ENCODE results near the gene FXYD7. TPM values are rescaled to one million over a fixed set of nuclear protein-coding genes. Genes with fewer than 3 reads are reported as not detected.

Gene FXYD7
- total RNA-seq, 1 donor: not detected

DNA sequence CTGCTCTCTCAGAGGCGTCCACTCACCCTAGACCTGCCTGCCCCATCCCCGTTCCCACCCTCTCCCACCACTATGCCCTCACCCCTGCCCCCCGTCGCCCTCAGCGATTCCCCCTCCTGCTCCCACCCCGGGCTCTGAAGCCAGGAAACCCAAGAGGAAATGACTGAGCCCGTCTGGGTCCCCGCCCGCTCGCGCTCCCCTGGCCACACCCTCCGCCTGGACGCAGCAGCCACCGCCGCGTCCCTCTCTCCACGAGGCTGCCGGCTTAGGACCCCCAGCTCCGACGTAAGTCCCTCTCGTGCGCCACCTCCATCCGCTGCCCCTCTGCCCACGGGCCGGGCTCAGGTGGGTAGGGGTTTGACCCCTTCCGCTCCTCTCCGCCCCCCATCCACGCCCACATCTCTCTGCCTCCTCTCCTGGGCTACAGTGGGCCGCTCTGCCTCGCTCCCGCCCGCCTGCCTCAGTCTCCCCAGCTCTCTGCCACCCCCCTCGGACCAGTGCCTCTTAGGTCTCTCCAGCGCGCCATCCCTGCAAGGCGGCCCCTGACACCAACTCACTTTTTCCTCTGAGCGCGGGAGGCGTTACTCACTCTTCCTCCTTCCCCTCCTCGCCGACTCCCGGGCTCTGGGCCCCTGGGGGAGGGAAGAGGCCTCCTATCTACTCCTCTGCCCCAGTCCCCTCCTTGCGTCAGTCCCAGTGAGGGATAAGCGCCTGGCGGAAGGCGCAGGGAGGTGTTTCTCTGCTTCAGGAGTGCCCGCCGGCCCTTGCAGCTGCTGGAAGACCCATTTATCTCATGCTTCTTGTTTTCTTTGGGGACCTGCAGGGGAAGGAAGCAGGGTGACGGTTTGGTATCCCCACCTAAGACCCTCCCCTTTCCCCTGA, 11.7 kb downstream of the FXYD7 start, which contains the start of gene FXYD5:
Gene FXYD5, plus strand, starts transcription at position 211 of the 882 bp plus-strand sequence. CDS start 816 bp downstream, outside the sequence.
- DNase-seq (ENCODE audit: low read depth): peak; percentile 72
- TF ChIP-seq, protein P1, sequence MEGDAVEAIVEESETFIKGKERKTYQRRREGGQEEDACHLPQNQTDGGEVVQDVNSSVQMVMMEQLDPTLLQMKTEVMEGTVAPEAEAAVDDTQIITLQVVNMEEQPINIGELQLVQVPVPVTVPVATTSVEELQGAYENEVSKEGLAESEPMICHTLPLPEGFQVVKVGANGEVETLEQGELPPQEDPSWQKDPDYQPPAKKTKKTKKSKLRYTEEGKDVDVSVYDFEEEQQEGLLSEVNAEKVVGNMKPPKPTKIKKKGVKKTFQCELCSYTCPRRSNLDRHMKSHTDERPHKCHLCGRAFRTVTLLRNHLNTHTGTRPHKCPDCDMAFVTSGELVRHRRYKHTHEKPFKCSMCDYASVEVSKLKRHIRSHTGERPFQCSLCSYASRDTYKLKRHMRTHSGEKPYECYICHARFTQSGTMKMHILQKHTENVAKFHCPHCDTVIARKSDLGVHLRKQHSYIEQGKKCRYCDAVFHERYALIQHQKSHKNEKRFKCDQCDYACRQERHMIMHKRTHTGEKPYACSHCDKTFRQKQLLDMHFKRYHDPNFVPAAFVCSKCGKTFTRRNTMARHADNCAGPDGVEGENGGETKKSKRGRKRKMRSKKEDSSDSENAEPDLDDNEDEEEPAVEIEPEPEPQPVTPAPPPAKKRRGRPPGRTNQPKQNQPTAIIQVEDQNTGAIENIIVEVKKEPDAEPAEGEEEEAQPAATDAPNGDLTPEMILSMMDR (IDR thresholded peaks at IDR 0.05; ENCODE audit: insufficient read depth, low read length): peak; percentile 30
- peak within 1 kb of the TSS; percentile 95 for H3K4me3 ChIP-seq (ENCODE audit: low read depth, low read length)

- DNase-seq (ENCODE audit: low read depth): no peak
- TF ChIP-seq, protein P1 (IDR thresholded peaks at IDR 0.05; ENCODE audit: insufficient read depth, low read length): no peak
- H3K4me3 ChIP-seq (ENCODE audit: low read depth, low read length): peak overlapping the region; percentile 95
These were observed 12.4 kb downstream of the FXYD7 start for GRCh38 chr19:35155441-35155840.

DNA sequence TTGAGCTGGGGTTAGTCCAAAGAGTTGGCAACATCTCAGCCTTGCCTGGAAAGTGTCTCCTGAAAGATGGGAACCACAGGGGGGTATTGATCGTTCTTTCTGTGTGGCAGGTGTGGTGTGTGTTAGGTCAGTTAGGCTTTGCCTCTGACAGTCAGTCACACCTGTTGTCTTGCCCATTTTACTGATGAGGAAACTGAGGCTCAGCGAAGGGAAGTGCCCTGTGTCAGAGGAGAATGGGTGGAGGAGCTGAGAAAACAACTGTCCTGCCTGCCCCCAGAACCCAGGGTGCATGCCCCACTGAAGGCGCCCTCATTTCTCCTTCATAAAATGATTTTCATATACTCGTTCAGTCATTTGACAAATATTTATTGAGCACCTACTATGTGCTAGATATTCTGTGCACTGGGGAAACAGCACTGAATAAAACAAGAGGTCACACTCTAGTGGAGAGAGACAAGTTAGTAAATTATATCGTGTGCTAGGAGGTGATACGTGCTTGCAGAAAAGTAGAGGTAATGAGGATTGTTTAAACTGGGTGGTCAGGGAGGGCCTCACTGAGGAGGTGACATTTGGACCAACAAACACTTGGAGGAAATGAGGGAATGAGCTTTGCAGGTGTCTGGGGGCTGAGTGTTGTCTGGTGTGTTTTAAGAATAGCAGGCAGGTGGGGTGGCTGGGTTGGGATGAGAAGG, 13.1 kb downstream of the FXYD7 start:
- no peak for DNase-seq (ENCODE audit: low read depth)
- TF ChIP-seq, protein P1 (IDR thresholded peaks at IDR 0.05; ENCODE audit: insufficient read depth, low read length): no peak

GRCh38 chr19:35156673-35157014, 13.6 kb downstream of the FXYD7 start:
- DNase-seq (ENCODE audit: low read depth): no peak
- no peak overlapping the region for H3K4me3 ChIP-seq (ENCODE audit: low read depth, low read length)
- TF ChIP-seq, protein P1 (IDR thresholded peaks at IDR 0.05; ENCODE audit: insufficient read depth, low read length): no peak

More for the DNA sequence above, 13.1 kb downstream of the FXYD7 start:
- peak overlapping the region; percentile 95 for H3K4me3 ChIP-seq (ENCODE audit: low read depth, low read length)

DNA sequence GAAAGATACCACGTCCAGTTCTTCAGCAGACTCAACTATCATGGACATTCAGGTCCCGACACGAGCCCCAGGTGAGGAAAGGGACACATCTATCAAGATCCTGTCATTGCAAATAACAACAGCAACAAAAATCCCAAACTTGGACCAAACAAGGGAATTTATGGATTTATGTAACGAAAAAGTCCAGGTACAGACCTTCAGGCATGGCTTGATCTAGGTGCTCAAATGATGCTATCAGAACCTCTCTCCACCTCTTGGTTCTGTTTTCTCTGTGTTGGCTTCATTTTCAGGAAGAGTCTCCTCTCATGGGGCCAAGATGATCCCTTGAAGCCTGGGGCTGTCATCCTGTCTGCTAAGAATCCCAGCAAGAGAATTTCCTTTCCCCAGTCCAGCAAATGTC, 14.4 kb downstream of the FXYD7 start:
- DNase-seq (ENCODE audit: low read depth): no peak
- TF ChIP-seq, protein P1 (IDR thresholded peaks at IDR 0.05; ENCODE audit: insufficient read depth, low read length): no peak
- H3K4me3 ChIP-seq (ENCODE audit: low read depth, low read length): no peak overlapping the region

DNA sequence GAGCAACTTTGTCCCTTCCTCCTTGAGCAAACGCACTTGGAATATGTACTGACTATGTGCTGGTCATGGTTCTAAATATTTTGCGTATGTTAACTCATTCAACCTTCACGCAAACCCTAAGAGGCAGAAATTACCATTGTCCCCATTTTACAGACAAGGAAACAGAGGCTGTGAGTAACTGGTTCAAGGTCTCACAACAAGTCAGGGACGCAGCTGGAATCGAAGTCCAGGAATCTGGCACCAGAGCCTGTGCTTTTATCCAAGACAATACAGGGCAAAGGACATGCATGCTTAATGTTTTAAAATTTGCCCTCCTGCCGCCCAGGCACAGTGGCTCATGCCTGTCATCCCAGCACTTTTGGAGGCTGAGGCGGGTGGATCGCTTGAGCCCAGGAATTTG, 16.6 kb downstream of the FXYD7 start:
- no peak overlapping the region for H3K4me3 ChIP-seq (ENCODE audit: low read depth, low read length)
- TF ChIP-seq, protein P1 (IDR thresholded peaks at IDR 0.05; ENCODE audit: insufficient read depth, low read length): no peak
- DNase-seq (ENCODE audit: low read depth): no peak

All from fibroblast of the aortic adventitia (primary cell).